GM10266 (cell line): ENCODE results near the gene EPHB2.

ENCODE experiments used
- DNase-seq: peaks from one replicate; pipeline ENCODE4 v3.0.0; 2012; ENCODE audit errors: extremely low spot score
- TF ChIP-seq, protein P1 (sequence below): IDR thresholded peaks from 2 replicates; pipeline ENCODE4 v1.5.1; 2012; ENCODE audit warnings: mild to moderate bottlenecking, low read depth; ENCODE audit not compliant: control insufficient read depth, insufficient read depth; ENCODE audit errors: missing control alignments

Gene EPHB2

DNA sequence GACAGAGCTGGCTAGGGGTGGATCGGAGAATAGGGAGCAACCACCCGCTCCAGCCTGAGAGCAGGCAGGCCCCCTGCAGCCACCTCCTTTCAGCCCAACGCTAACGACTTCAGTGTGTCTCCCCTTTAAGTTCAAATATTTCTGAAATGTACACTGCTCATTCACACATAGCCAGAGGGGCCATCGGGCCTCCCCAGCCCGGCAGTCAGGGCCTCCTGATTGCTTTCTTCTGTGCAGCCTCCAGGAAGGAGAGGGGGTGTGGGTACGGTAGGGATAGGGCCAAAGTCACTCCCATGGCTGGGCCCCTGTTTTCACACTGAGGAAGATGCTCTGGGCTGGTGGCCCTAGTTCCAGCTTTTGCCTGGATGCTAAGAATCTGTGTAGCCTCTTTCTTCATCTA, 64.8 kb downstream of the EPHB2 start:
- TF ChIP-seq, protein P1, sequence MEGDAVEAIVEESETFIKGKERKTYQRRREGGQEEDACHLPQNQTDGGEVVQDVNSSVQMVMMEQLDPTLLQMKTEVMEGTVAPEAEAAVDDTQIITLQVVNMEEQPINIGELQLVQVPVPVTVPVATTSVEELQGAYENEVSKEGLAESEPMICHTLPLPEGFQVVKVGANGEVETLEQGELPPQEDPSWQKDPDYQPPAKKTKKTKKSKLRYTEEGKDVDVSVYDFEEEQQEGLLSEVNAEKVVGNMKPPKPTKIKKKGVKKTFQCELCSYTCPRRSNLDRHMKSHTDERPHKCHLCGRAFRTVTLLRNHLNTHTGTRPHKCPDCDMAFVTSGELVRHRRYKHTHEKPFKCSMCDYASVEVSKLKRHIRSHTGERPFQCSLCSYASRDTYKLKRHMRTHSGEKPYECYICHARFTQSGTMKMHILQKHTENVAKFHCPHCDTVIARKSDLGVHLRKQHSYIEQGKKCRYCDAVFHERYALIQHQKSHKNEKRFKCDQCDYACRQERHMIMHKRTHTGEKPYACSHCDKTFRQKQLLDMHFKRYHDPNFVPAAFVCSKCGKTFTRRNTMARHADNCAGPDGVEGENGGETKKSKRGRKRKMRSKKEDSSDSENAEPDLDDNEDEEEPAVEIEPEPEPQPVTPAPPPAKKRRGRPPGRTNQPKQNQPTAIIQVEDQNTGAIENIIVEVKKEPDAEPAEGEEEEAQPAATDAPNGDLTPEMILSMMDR, result no peak
- DNase-seq, result no peak

DNA sequence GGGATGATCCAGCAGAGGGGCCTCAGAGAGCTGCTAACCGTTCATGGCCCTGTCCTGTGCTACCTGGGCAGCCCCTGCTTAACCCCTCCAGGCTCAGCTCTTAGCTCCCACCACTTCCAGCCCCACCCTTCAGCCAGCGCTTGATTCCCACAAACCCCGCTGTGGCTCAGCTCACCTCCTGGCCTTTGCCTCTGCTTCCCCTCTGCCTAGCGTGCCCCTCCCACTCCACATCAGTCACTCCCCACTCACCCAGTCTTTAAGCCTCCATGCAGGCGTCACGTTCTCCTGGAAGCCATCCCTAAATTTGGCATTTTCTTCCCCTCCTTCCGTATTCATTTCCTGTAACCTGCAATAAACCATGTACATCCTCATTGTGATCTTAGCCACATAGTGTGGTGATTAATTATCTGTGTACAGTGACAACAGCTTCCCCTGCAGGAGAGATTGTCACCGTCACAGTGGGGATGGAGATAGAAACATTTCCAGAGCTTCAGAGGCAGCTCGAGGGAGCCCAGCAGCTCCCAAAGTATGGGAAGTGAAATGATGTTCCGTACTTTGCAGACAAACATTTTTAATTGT, 65.5 kb downstream of the EPHB2 start:
- DNase-seq, result no peak
- TF ChIP-seq, protein P1, result no peak

DNA sequence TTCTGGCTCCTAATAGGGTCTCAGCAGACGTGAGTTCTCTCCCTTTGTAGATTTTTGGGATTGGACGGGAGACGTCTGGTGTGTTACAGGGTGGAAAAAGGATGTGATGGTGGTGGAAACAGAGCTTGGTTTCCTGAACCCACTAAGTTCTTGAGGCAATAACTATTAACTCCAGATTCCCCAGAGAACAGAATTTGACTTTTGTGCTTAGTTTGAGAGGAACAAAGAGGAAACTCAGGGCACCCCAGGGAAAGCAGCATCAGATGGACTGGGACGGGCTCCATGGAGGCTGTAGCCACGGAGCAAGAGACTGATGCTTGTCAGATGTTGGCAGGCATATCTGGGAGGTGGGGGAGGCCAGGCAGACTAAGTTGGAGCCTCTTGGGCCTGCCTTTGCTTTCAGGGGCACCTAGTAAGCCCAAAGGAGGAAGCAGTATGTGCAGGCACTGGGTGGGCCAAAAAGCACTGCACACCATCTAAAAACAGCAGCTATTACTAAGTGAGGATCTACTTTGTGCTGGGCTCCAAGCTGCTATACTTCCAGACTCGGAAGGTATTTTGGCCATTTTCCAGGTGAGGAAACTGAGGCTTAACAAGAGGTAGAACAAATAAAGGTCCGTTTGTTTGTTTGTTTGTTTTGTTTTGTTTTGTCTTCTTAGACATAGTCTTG, 66.9 kb downstream of the EPHB2 start:
- TF ChIP-seq, protein P1, result no peak
- DNase-seq, result no peak

DNA sequence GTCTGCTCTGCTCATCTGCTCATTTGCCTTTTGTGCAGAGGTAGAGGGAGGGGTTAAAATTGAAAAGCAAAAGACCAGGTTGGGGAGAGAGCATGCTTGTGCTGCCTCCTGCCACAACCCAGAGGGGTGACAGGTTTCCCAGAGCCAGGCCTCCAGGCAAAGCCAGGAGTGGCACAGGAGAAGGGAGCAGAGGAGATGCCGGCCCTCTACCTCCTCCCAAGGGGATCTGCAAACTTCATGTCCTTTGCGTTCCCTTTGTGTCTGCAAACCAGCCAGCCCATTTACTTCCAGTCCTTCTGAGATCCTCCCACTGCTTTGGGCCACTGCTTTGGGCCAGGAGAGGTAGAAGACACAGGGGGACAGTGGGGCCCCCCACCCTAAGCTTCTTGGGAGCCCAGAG, 67.8 kb downstream of the EPHB2 start:
- no peak for DNase-seq
- TF ChIP-seq, protein P1, result no peak

DNA sequence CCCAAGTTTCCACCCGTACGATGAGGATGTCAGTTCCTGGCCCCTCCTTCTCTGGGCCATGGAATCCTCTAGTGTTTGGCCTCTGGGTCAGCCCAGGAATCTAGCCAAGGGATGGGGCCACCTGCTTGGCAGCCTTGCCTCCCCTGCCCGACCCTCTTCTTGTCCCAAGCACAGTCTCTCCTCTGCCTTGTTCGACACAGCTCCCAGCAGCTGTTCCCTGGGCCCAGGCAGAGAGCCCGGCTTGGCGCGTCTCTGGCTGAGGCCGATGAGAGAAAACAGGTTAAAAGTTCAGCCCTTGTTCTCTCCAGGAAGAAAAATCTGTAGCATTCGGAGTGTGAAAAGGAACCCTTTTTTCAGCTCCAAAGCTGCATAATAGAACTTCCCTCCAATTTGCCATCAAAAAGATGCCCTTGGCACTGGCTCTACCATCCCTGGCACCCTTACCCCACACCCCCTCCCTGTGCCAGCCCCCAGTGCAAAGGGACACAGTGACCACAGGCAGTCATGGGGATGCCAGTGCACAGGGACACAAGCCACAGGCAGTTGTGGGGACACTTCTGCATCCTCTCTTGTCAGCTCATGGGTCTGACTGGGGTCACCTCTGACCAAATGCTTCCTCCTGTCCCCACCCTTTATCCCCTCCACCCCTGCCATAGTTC, 68.4 kb downstream of the EPHB2 start:
- no peak for DNase-seq
- TF ChIP-seq, protein P1, result no peak

DNA sequence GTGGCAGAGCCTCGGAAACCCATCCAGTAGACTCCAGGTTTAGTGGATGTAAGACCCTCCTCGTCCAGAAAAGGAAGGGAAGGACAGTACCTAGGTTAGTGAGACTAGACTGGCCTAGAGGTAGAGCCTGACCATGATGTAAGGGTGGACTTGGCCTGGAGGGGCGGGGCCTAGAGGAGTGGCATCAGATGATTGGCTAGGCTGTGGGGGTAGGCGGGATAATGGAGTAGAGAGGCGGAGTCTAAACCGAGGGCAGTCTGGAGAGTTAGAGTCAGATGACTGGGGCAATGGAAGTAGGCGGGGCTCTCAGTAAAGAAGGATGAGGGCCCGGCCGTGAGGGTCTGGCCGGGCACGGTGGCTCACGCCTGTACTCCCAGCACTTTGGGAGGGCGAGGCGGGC, 70.1 kb downstream of the EPHB2 start:
- DNase-seq, result peak; percentile 33
- TF ChIP-seq, protein P1, result no peak

DNA sequence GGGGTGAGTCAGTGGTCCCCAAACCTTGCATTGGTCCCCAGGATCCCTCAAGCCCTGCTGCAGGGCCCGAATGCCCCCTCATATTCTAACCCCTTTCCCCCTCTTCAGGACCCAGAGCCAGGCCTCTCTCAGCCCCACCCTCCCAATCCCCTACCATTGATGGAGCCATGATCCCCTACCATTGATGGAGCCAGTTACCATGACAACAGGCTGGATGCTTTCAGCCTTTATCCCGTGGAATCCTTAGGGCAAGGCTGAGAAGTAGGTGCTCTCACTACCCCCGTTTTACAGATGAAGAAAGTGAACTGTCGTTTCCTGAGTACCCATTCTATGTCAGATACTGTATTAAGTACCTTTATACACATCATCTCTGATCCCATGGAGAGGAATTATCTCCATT, 70.8 kb downstream of the EPHB2 start:
- TF ChIP-seq, protein P1, result no peak
- DNase-seq, result no peak
